ENCODE data around the gene LAD1.

LAD1 gene

GRCh38 chr1:201364808-201365105 lies 34.4 kb downstream of the LAD1 start:
- Histone ChIP-seq H3K4me3 (ENCODE audit: low read depth, low read length) (no peak overlapping the region), H3K36me3 (replicated peaks) (no peaks in the 10 kb centered on the region), H3K27me3 (replicated peaks) (no peaks in the 10 kb centered on the region), H3K27ac (no peak overlapping the region)
- no peak for DNase-seq
- TF ChIP-seq CTCF (IDR thresholded peaks at IDR 0.05; ENCODE audit: low read depth, low read length, missing control alignments), result no peak
- in situ Hi-C loops (cut with HindIII; ENCODE audit: low pct_ligation_motif_present, low sequenced_read_pairs), result no loop called here

DNA sequence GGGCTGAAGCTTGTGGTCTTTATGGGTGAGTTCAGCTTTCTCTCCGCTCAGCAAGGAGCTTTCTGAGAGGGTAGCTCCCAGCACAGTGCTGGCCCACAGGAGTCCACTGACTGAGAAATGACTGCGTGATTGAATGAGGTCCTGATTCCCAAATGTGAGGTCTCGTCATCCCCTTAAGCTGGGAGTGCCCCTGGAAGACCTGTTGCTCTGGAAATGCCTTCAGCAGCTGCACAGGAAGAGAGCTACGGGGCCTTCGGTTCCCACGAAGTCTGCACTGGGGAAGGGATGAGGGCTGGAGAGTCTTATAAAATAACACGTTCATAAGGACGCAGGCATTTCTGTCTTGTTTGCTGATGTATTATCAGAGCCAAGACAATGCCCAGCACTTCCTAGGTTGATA lies 35.7 kb downstream of the LAD1 start:
- Histone ChIP-seq H3K27me3 (replicated peaks) (no peaks in the 10 kb centered on the region), H3K4me3 (ENCODE audit: low read depth, low read length) (no peak overlapping the region), H3K36me3 (replicated peaks) (no peaks in the 10 kb centered on the region), H3K27ac (no peak overlapping the region)
- TF ChIP-seq CTCF (IDR thresholded peaks at IDR 0.05; ENCODE audit: low read depth, low read length, missing control alignments), result no peak
- in situ Hi-C loops (cut with HindIII; ENCODE audit: low pct_ligation_motif_present, low sequenced_read_pairs), result no loop called here
- no peak for DNase-seq

DNA sequence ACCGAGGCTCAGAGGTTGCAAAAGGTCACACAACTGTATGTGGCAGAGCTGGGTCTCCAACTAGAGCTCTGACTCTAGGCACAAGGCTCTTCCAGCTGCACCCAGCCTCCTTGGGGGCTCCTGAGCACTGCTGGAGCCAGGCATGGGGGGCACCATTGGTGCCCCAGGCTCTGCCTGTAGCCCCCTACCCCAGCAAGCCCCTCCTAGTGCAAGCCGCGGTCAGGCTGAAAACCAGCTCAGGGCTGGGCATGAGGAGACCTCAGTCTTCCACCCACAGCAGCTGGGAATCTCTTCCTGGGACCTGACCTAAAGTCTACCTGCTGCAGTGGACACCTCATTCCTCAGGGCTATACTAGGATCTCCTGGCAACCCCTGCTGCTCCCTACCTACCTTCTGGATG lies 36.2 kb downstream of the LAD1 start:
- H3K4me3 ChIP-seq (ENCODE audit: low read depth, low read length), result no peak overlapping the region
- no peaks in the 10 kb centered on the region for H3K36me3 ChIP-seq (replicated peaks)
- TF ChIP-seq CTCF (IDR thresholded peaks at IDR 0.05; ENCODE audit: low read depth, low read length, missing control alignments), result no peak
- in situ Hi-C loops (cut with HindIII; ENCODE audit: low pct_ligation_motif_present, low sequenced_read_pairs), result no loop called here
- DNase-seq, result no peak
- H3K27me3 ChIP-seq (replicated peaks), result peaks cover 3% of the 10 kb centered on the region
- no peak overlapping the region for H3K27ac ChIP-seq

DNA sequence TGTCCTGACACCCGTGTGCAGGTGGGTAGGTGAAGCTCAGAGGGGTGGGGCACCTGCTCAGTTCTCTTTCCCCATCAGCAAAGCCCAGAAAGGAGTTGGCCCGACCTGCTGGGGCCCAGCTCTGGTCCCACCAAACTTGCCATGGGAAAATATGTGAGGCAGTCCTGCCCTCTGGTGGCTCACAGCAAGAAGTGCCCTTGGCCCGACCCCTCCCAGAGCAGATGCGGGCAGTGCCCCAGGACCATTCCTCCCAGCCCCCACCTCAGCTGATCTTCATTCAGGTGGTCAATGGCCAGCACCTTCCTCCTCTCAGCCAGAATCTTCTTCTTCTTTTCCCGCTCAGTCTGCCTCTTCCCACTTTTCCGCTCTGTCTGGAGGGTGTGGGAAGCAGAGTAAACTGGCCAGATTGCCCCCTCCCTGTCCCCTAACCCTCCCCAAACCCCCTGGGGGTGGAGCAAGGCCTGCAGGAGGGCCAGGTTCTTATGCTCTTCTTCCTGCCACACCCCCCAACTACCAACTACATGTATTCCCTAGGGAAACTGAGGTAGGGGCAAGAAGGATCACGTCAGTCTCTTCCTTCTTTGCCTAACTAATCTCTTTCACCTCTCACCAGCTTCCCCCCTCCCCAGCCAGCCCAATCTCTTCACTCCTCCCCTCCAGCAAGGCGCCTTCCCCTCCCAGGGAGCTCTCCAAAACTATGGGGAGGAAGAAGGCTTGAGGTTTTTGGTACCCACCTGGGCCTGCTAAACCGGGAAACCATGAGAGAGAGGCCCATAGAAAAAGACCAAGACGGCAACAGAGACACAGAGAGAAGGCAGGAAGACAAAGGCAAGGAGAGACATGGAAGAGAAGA lies 37.2 kb downstream of the LAD1 start:
- no peak for DNase-seq
- TF ChIP-seq CTCF (IDR thresholded peaks at IDR 0.05; ENCODE audit: low read depth, low read length, missing control alignments), result peak; percentile 92
- Histone ChIP-seq H3K4me3 (ENCODE audit: low read depth, low read length) (no peak overlapping the region), H3K27me3 (replicated peaks) (peaks cover 3% of the 10 kb centered on the region), H3K36me3 (replicated peaks) (no peaks in the 10 kb centered on the region), H3K27ac (no peak overlapping the region)
- in situ Hi-C loops (cut with HindIII; ENCODE audit: low pct_ligation_motif_present, low sequenced_read_pairs), result no loop called here

DNA sequence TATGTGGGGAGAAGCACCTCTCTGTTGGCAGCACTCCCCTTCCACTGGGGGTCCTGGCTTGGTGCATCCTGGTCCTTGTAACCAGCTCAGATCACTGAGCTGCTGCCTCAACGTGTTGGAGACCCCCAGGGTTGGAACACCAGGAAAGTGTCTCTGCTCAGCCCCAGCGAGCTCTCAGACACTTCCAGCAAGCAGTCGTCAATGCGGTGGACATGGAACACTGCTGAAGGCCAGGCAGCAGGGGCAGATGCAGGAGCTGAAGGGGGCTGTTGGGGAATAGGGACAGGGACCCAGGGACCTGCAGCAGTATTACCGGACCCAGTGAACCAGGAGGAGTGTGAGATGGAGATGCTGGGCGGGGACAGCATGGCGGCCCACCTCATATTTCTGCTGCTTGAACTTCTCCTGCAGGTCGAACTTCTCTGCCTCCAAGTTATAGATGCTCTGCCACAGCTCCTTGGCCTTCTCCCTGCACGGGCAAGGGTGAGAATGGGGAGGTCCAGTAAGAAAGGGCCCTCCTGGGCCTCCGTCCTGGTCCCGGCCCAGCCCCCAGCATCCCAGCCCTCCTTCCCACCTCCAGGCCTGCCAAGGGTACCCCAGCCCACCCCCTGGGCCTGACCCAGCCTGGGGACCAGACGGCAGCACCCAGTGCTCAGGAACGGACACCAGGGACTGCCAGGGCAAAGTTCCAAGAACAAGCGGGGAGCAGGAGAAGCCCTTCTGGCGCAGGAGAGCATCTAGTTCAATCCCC lies 38.0 kb downstream of the LAD1 start:
- DNase-seq, result no peak
- no peak for TF ChIP-seq CTCF (IDR thresholded peaks at IDR 0.05; ENCODE audit: low read depth, low read length, missing control alignments)
- in situ Hi-C loops (cut with HindIII; ENCODE audit: low pct_ligation_motif_present, low sequenced_read_pairs), result no loop called here

More for the DNA sequence above, 38.0 kb downstream of the LAD1 start:
- H3K4me3 ChIP-seq (ENCODE audit: low read depth, low read length), result no peak overlapping the region
- H3K36me3 ChIP-seq (replicated peaks), result no peaks in the 10 kb centered on the region
- no peak overlapping the region for H3K27ac ChIP-seq
- H3K27me3 ChIP-seq (replicated peaks), result peaks cover 3% of the 10 kb centered on the region
